NB4 (cell line): ENCODE measurements around the gene EEPD1.

Experiments
- DNase-seq: peaks from one replicate; pipeline ENCODE4 v3.0.0; 2010; ENCODE audit warnings: low read depth
- H3K4me3 ChIP-seq: one replicate; pipeline ENCODE4 v1.5.1; 2011; ENCODE audit warnings: mild to moderate bottlenecking, low read depth, low read length, moderate library complexity
- CTCF ChIP-seq: IDR thresholded peaks from one replicate; pipeline ENCODE4 v1.5.1; 2012; ENCODE audit warnings: low read depth, low read length
- MYC ChIP-seq: IDR thresholded peaks from 2 replicates; pipeline ENCODE4 v1.6.1; 2011; ENCODE audit warnings: low read depth, low read length
- POLR2A ChIP-seq: IDR thresholded peaks from 2 replicates; pipeline ENCODE4 v1.6.1; 2011; ENCODE audit warnings: mild to moderate bottlenecking; ENCODE audit not compliant: insufficient read length; ENCODE audit errors: extremely low read depth
- TF ChIP-seq, protein P1 (sequence below): IDR thresholded peaks from 2 replicates; pipeline ENCODE4 v1.6.1; 2011; ENCODE audit warnings: low read depth, low read length

Gene EEPD1

DNA sequence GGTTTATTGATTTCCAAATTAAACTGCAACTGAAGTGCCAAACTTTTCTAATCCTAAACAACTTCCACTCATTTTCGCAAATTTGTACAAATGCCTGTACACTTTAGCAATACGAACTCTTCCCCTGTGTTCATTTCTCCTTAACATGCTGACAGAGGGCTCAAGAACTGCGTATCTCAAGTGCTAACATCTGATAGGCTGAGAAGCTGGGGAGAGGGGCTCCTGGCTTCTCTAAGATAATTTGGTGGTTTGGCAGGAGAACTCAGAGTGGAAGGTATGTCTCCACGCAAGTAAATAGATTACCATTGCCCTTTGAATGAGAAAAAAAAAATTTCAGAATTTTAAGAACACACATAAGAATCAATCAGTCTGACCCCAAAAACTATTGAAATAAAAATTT is 183.3 kb downstream of the EEPD1 start:
- DNase-seq, result no peak
- no peak for TF ChIP-seq CTCF
- TF ChIP-seq, protein P1, sequence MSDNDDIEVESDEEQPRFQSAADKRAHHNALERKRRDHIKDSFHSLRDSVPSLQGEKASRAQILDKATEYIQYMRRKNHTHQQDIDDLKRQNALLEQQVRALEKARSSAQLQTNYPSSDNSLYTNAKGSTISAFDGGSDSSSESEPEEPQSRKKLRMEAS, result no peak
- TF ChIP-seq MYC, result no peak
- TF ChIP-seq POLR2A, result no peak

DNA sequence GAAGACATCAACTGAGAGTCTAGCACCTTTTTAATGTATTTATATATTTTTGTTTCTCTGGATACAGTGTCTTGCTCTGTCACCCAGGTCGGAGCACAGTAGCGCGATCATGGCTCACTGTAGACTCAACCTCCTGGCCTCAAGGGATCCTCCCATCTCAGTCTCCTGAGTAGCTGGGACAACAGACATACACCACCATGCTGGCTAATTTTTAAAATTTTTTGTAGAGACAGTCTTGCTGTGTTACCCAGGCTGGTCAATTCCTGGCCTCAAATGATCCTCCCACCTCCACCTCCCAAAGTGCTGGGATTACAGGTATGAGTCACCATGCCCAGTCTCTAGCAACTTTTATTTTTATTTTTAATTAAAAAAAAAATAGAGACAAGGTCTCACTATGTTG is 185.2 kb downstream of the EEPD1 start:
- no peak for DNase-seq
- TF ChIP-seq MYC (no peak), CTCF (no peak)
- TF ChIP-seq, protein P1, result no peak
- no peak overlapping the region for H3K4me3 ChIP-seq

More for the DNA sequence above, 183.3 kb downstream of the EEPD1 start:
- no peak overlapping the region for H3K4me3 ChIP-seq

- H3K4me3 ChIP-seq, result no peak overlapping the region
- DNase-seq, result no peak
- TF ChIP-seq MYC, result no peak
- TF ChIP-seq, protein P1, result no peak
These were observed 190.5 kb downstream of the EEPD1 start for GRCh38 chr7:36343548-36343947.

- no peak for DNase-seq
- TF ChIP-seq MYC, result no peak
- TF ChIP-seq POLR2A, result no peak
- TF ChIP-seq CTCF, result no peak
- TF ChIP-seq, protein P1, result no peak
- no peak overlapping the region for H3K4me3 ChIP-seq
These were observed 191.6 kb downstream of the EEPD1 start for GRCh38 chr7:36344622-36345021.

DNA sequence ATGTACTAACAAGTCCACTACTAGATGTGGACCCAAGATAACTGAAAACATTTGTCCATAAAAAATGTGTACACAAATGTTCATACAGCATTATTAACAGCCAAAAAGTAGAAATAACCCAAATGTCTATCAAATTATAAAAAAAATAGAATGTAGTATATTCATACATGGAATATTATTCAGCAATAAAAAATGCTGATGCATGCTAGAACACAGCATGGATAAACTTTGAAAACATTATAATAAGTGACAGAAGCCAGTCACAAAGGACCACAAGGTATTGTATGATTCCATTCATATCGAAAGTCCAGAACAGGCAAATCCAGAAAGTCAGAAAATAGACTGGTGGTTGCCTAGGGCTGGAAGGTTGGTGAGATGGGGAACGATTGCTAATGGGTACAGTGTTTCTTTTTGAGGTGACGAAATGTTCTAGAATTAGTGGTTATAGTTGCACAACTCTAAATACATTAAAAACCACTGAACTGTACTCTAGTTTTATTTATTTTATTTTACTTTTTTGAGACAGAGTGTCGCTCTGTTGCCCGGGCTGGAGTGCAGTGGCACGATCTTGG is 193.3 kb downstream of the EEPD1 start:
- no peak for TF ChIP-seq CTCF
- TF ChIP-seq MYC, result no peak
- TF ChIP-seq, protein P1, result no peak
- no peak for TF ChIP-seq POLR2A

GRCh38 chr7:36348256-36348655 is 195.2 kb downstream of the EEPD1 start:
- TF ChIP-seq MYC (no peak), POLR2A (no peak), CTCF (no peak)
- TF ChIP-seq, protein P1, result no peak
- no peak overlapping the region for H3K4me3 ChIP-seq
- DNase-seq, result no peak

More for the DNA sequence above, 193.3 kb downstream of the EEPD1 start:
- no peak overlapping the region for H3K4me3 ChIP-seq
- peak; percentile 39 for DNase-seq
